Measurements from ENCODE around the gene CCNE1. TPM values are rescaled to one million over a fixed set of nuclear protein-coding genes. Genes with fewer than 3 reads are reported as not detected.

CCNE1 gene
- total and polyA plus RNA-seq, 10 of the 15 experiments (the other 5 are each of a cell fraction or from before 2014, with no cell fraction given), result 6.3 to 44.2 (median 35.8) TPM

- 0% methylated on average over 4 of the region's 4 CpGs for WGBS (ENCODE audit: insufficient coverage, insufficient replicate concordance, low lambda C conversion rate, missing lambda C conversion rate)
- no peak overlapping the region for H3K4me2 ChIP-seq (ENCODE audit: control insufficient read depth, insufficient read depth)
- no peak overlapping the region for H3K27ac ChIP-seq (ENCODE audit: control insufficient read depth, insufficient read depth)
- no peaks in the 10 kb centered on the region for H3K79me2 ChIP-seq (ENCODE audit: control insufficient read depth, insufficient read depth, low read length)
- POLR2A ChIA-PET, result no interaction called here
- H4K20me1 ChIP-seq (ENCODE audit: control insufficient read depth, insufficient read depth), result no peaks in the 10 kb centered on the region
- no peak for FAIRE-seq
- no peak overlapping the region for H3K4me3 ChIP-seq
- no TSS peak for BruUV-seq (replicated peaks)
- no peaks in the 10 kb centered on the region for H3K36me3 ChIP-seq (ENCODE audit: control insufficient read depth in 2 of 2, insufficient read depth in 2 of 2, low read length in 1 of 2)
- no peak for DNase-seq (ENCODE audit: low read depth, low spot score)
- H2AFZ ChIP-seq (ENCODE audit: control insufficient read depth, low read depth, low read length), result no peak overlapping the region
- in situ Hi-C loops (cut with MboI), result no loop called here
- no peaks in the 10 kb centered on the region for H3K9me3 ChIP-seq (replicated peaks; ENCODE audit: control insufficient read depth, insufficient read depth, low read length)
- TF ChIP-seq KLF5 (IDR thresholded peaks at IDR 0.05; ENCODE audit: partially characterized antibody) (no peak), FOXK2 (IDR thresholded peaks at IDR 0.05) (no peak), BMI1 (IDR thresholded peaks at IDR 0.05; ENCODE audit: borderline replicate concordance) (no peak)
- H3K9ac ChIP-seq (ENCODE audit: control insufficient read depth, insufficient read depth, low read length), result no peak overlapping the region
- RAD21 ChIA-PET (ENCODE audit: unreplicated experiment), result interaction anchor here (0.6 to 0.9 kb wide), 2 partner anchors 58 to 84 kb away, joined by 3 read pairs; no protein-coding TSS in a partner anchor
- CTCF ChIA-PET, result interaction anchor here (1.4 to 3.2 kb wide), 3 partner anchors 29 to 86 kb away, joined by 4 to 21 read pairs (median 5); no protein-coding TSS in a partner anchor
- intact Hi-C loops (cut with micrococcal nuclease; ENCODE audit: unreplicated experiment), result no loop called here
- no peaks in the 10 kb centered on the region for H3K4me1 ChIP-seq (ENCODE audit: control insufficient read depth, insufficient read depth, low read length)
- H3K27me3 ChIP-seq (replicated peaks in 1 of 2; ENCODE audit: control insufficient read depth in 2 of 2, insufficient read depth in 2 of 2, low read length in 1 of 2), result no peaks in the 10 kb centered on the region
- no peak for ATAC-seq
- SMC1A ChIA-PET (ENCODE audit: uncharacterized antibody, unreplicated experiment), result interaction anchor here (1.6 kb wide), 1 partner anchor 63 kb away, joined by 3 read pairs; no protein-coding TSS in a partner anchor
Observed at GRCh38 chr19:29787281-29787680, 24.5 kb upstream of the CCNE1 start.

- POLR2A ChIA-PET, result no interaction called here
- no peak for FAIRE-seq
- CTCF ChIA-PET, result interaction anchor here (1.4 kb wide), 1 partner anchor 47 kb away, joined by 3 read pairs; no protein-coding TSS in a partner anchor
- no peak for TF ChIP-seq TAF1 (IDR thresholded peaks at IDR 0.05; ENCODE audit: borderline replicate concordance, low read depth, low read length)
- TF ChIP-seq NFYA (IDR thresholded peaks at IDR 0.05; ENCODE audit: borderline replicate concordance, low read depth, low read length), result no peak
- TF ChIP-seq MAX (IDR thresholded peaks at IDR 0.05; ENCODE audit: low read depth, low read length), result no peak
- TF ChIP-seq FOS (IDR thresholded peaks at IDR 0.05; ENCODE audit: borderline replicate concordance, extremely low read depth, insufficient read length), result no peak
- no peak for TF ChIP-seq RFX5 (IDR thresholded peaks at IDR 0.05; ENCODE audit: low read depth, low read length)
- no peak for TF ChIP-seq LARP7 (IDR thresholded peaks at IDR 0.05)
- TF ChIP-seq NR2C1 (IDR thresholded peaks at IDR 0.05), result no peak
- TF ChIP-seq RELA (IDR thresholded peaks at IDR 0.05; ENCODE audit: borderline replicate concordance, partially characterized antibody), result no peak
- no peak for TF ChIP-seq POLR2AphosphoS2 (IDR thresholded peaks at IDR 0.05; ENCODE audit: low read depth, low read length)
- TF ChIP-seq ZBTB4 (CRISPR knock-in tag; IDR thresholded peaks at IDR 0.05), result no peak
- TF ChIP-seq IRF4 (IDR thresholded peaks at IDR 0.05; ENCODE audit: low read depth, low read length), result no peak
Observed at GRCh38 chr19:29789007-29789406, 22.8 kb upstream of the CCNE1 start.

More at GRCh38 chr19:29789007-29789406, 22.8 kb upstream of the CCNE1 start:
- ChIA-PET SMC1A (ENCODE audit: uncharacterized antibody, unreplicated experiment) (interaction anchor here (0.7 kb wide), 1 partner anchor 644 kb away, joined by 3 read pairs; no protein-coding TSS in a partner anchor), RAD21 (ENCODE audit: unreplicated experiment) (interaction anchor here (0.6 kb wide), 1 partner anchor 153 kb away, joined by 3 read pairs; the partner anchor contains the start of gene URI1)
- in situ Hi-C loops (cut with MboI) (no loop called here), intact Hi-C loops (cut with micrococcal nuclease; ENCODE audit: unreplicated experiment) (no loop called here)
- BruUV-seq (replicated peaks), result no TSS peak
- ATAC-seq (no peak), DNase-seq (ENCODE audit: low read depth, low spot score) (no peak)
- H3K4me3 ChIP-seq, result no peak overlapping the region
- H3K4me2 ChIP-seq (ENCODE audit: control insufficient read depth, insufficient read depth), result no peak overlapping the region
- H3K9me3 ChIP-seq (replicated peaks; ENCODE audit: control insufficient read depth, insufficient read depth, low read length), result no peaks in the 10 kb centered on the region
- no peak overlapping the region for H3K27ac ChIP-seq (ENCODE audit: control insufficient read depth, insufficient read depth)
- no peak overlapping the region for H3K9ac ChIP-seq (ENCODE audit: control insufficient read depth, insufficient read depth, low read length)
- no peaks in the 10 kb centered on the region for H3K4me1 ChIP-seq (ENCODE audit: control insufficient read depth, insufficient read depth, low read length)
- H4K20me1 ChIP-seq (ENCODE audit: control insufficient read depth, insufficient read depth), result no peaks in the 10 kb centered on the region
- WGBS (ENCODE audit: insufficient coverage, insufficient replicate concordance, low lambda C conversion rate, missing lambda C conversion rate), result 37% methylated on average over 3 of the region's 3 CpGs
- no peak overlapping the region for H2AFZ ChIP-seq (ENCODE audit: control insufficient read depth, low read depth, low read length)
- H3K79me2 ChIP-seq (ENCODE audit: control insufficient read depth, insufficient read depth, low read length), result no peaks in the 10 kb centered on the region
- no peaks in the 10 kb centered on the region for H3K27me3 ChIP-seq (replicated peaks in 1 of 2; ENCODE audit: control insufficient read depth in 2 of 2, insufficient read depth in 2 of 2, low read length in 1 of 2)
- H3K36me3 ChIP-seq (ENCODE audit: control insufficient read depth in 2 of 2, insufficient read depth in 2 of 2, low read length in 1 of 2), result no peaks in the 10 kb centered on the region
